Fibroblast of the aortic adventitia (primary cell): ENCODE results near the gene MAP4K2. TPM values are rescaled to one million over a fixed set of nuclear protein-coding genes. Genes with fewer than 3 reads are reported as not detected.
"Not testable (repeated sequence)": the region's sequence is repeated elsewhere in the genome, so short reads cannot be mapped to it uniquely, and the experiment has no call there.

Experiments used
- DNase-seq: peaks from one replicate; pipeline ENCODE4 v3.0.0-alpha.2; 2010; ENCODE audit warnings: low read depth
- H3K4me3 ChIP-seq: 2 replicates; pipeline ENCODE4 v1.5.1; 2011; ENCODE audit warnings: low read depth, mild to moderate bottlenecking, control low read depth, low read length, moderate library complexity
- total RNA-seq: library from RNA; depleted of rRNA; stranded (reverse); fragments of >200 nt; gene quantifications from 2 replicates; pipeline ENCODE4 v1.2.3, GENCODE V29; 2012; ENCODE audit warnings: low replicate concordance
- TF ChIP-seq, protein P1 (sequence below): IDR thresholded peaks from 2 replicates; pipeline ENCODE4 v1.5.1; 2011; ENCODE audit warnings: mild to moderate bottlenecking, low read length, control low read depth, inconsistent platforms; ENCODE audit not compliant: insufficient read depth

The MAP4K2 gene
- total RNA-seq, 1 donor, result 9.6 TPM

DNA sequence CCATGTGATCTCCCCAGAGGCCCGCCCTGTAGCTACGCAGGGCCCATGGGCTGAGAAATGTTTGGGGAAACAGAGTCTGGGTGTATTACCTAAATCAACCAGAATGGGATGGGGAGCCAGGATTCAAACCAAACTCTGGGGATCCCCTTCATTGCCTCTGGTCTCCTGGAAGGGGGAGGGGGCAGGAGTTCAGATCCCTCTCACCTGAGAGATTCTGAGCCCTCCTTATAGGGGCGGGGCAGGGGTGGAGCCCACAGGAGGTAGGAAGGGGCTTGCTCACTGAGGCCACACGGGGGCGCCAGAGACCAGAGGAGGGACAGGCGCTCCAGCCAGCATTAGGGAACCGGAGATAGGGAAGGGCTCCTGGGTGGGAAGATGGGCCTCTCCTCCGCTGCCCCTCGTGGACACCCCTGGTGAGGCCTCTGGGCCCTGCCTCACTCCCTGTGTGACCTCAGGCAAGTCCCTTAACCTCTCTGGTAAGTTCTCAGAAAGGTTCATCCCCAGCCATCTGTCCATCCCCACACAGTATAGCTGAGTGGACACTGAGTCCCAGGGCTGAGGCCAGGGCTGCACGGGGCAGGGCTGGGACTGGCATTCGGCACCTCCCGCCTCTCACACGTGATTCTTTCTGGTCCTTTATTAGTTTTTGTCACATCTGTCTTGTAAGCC is 44.1 kb upstream of the MAP4K2 start:
- H3K4me3 ChIP-seq, result no peak overlapping the region
- DNase-seq, result peak; percentile 86
- TF ChIP-seq, protein P1, sequence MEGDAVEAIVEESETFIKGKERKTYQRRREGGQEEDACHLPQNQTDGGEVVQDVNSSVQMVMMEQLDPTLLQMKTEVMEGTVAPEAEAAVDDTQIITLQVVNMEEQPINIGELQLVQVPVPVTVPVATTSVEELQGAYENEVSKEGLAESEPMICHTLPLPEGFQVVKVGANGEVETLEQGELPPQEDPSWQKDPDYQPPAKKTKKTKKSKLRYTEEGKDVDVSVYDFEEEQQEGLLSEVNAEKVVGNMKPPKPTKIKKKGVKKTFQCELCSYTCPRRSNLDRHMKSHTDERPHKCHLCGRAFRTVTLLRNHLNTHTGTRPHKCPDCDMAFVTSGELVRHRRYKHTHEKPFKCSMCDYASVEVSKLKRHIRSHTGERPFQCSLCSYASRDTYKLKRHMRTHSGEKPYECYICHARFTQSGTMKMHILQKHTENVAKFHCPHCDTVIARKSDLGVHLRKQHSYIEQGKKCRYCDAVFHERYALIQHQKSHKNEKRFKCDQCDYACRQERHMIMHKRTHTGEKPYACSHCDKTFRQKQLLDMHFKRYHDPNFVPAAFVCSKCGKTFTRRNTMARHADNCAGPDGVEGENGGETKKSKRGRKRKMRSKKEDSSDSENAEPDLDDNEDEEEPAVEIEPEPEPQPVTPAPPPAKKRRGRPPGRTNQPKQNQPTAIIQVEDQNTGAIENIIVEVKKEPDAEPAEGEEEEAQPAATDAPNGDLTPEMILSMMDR, result peak; percentile 92

DNA sequence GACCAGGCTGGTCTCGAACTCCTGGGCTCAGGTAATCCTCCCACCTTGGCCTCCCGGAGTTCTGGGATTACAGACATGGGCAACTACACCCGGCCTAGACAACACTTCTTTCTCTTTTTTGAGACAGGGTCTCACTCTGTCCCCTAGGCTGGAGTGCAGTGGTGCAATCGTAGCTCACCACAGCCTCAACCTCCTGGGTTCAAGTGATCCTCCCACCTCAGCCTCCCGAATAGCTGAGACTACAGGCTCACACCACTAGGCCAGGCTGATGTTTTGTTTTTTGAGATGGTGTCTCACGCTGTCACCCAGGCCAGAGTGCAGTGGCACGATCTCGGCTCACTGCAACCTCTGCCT is 42.7 kb upstream of the MAP4K2 start:
- not testable (repeated sequence) for DNase-seq

DNA sequence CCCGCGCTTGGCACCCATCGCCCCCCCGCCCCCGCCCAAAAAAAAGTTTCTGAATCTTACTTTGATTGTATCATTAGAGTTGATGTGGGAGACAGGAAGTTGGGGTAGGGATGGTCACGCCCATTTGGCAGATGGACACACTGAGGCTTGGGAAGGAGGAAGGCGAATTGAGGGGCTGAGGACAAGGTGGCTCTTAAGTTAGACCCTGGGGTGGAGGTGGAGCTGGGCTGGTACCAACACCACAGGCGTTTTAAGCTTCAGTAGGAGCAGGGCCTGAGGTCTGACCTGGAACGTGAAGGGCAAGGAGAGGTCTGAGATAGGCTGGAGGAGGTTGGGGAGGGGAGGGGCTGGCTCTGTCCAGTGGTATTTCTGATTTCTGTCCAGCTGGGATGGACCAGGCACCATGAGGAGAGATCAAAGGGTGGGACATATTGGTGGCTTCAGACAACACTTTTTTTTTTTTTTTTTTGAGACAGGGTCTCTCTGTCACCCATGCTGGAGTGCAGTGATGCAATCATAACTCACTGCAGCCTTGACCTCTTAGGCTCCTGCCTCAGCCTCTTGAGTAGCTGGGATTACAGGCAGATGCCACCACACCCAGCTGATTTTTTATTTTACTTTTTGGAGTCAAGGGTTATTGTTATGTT is 42.2 kb upstream of the MAP4K2 start:
- no peak overlapping the region for H3K4me3 ChIP-seq
- DNase-seq, result no peak
- TF ChIP-seq, protein P1, result no peak

More for the DNA sequence above, 42.7 kb upstream of the MAP4K2 start:
- not testable (repeated sequence) for H3K4me3 ChIP-seq

GRCh38 chr11:64844330-64845128 is 41.5 kb upstream of the MAP4K2 start, which contains the start of gene CDC42BPG:
Gene CDC42BPG (minus strand): TSS chr11:64844653. CDS start chr11:64844569, 84 bp downstream.
- H3K4me3 ChIP-seq, result peak within 1 kb of the TSS; percentile 33
- TF ChIP-seq, protein P1, result peak; percentile 67
- DNase-seq, result peak; percentile 45

- TF ChIP-seq, protein P1, result no peak
- no peak for DNase-seq
- H3K4me3 ChIP-seq, result no peak overlapping the region
Measured at GRCh38 chr11:64843686-64844329, 40.8 kb upstream of the MAP4K2 start.

DNA sequence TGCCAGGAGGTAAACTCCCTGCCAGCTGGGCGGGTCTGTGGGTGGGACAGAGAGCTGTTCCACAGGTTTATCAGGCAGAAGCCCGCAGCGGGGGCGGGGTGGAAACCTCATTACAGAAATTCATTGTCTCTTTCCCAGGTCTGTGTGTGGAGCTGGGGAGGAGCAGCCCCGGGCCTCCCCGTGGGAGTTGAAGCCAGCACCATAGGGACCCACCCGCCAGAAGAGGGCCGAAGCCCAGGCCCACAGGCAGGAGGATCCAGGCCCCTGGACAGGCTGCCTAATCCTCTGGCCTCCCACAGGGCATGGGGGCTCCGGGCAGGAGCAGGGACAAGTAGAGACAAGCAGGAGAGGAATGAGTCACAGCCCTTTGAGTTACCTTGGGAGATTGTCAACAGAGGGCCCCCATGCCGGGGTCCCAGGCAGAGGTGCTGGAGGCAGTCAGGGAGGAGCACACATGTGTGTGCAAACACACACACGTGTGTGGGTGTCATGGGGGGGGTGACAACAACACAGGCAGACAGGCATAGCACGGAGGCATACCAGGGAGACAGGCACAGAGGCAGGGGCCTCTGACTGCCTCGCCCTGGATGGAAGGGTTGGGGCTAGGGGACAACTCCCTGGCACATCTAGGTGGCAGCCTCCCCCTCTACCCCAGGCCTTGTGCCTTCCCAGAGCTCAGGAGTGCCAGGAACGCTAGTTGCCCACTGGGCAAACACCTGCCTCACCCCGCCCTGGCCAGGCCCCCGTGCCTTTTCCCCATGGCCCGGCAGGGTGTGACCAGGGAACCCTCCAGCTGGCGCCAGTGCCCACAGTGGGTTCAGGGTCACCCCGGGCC is 40.1 kb upstream of the MAP4K2 start:
- DNase-seq, result no peak
- no peak overlapping the region for H3K4me3 ChIP-seq
- TF ChIP-seq, protein P1, result no peak
